Measurements from ENCODE around the gene THRB.

The THRB gene

GRCh38 chr3:24495326-24495994, 810 bp upstream of the THRB start (continued):
- TF ChIP-seq ZNF510 (tag by site-specific recombination; IDR thresholded peaks at IDR 0.05; ENCODE audit: insufficient replicate concordance) = no peak
- no peak for TF ChIP-seq ZNF248 (tag by site-specific recombination; IDR thresholded peaks at IDR 0.05)
- no peak for TF ChIP-seq ZNF266 (tag by site-specific recombination; IDR thresholded peaks at IDR 0.05; ENCODE audit: low read depth)
- TF ChIP-seq ZNF24 (tag by site-specific recombination; IDR thresholded peaks at IDR 0.05) = 0 out of 2 replicates have a peak, but pooled peaks have one; percentile 59
- TF ChIP-seq ZBTB20 (tag by site-specific recombination; IDR thresholded peaks at IDR 0.05) = peak; percentile 83
- TF ChIP-seq ZNF76 (tag by site-specific recombination; IDR thresholded peaks at IDR 0.05; ENCODE audit: borderline replicate concordance, low read depth) = peak; percentile 55; the same call in 1 of the 2 replicates
- TF ChIP-seq GLI2 (tag by site-specific recombination; IDR thresholded peaks at IDR 0.05; ENCODE audit: borderline replicate concordance, low read depth) = no peak
- TF ChIP-seq IKZF3 (tag by site-specific recombination; IDR thresholded peaks at IDR 0.05) = peak; percentile 73
- no peak for TF ChIP-seq ZNF18 (tag by site-specific recombination; IDR thresholded peaks at IDR 0.05)
- no peak for TF ChIP-seq ZNF544 (tag by site-specific recombination; IDR thresholded peaks at IDR 0.05)
- TF ChIP-seq ZBTB7A (tag by site-specific recombination; IDR thresholded peaks at IDR 0.05; ENCODE audit: low read depth) = no peak
- no peak for TF ChIP-seq ZNF768 (tag by site-specific recombination; IDR thresholded peaks at IDR 0.05)
- no peak for TF ChIP-seq ZNF221 (tag by site-specific recombination; IDR thresholded peaks at IDR 0.05; ENCODE audit: borderline replicate concordance)
- TF ChIP-seq PRDM6 (tag by site-specific recombination; IDR thresholded peaks at IDR 0.05) = no peak
- no peak for TF ChIP-seq ZNF704 (tag by site-specific recombination; IDR thresholded peaks at IDR 0.05)
- TF ChIP-seq REPIN1 (tag by site-specific recombination; IDR thresholded peaks at IDR 0.05; ENCODE audit: low read depth) = no peak
- TF ChIP-seq ZNF138 (tag by site-specific recombination; IDR thresholded peaks at IDR 0.05; ENCODE audit: borderline replicate concordance) = no peak
- TF ChIP-seq ZNF184 (tag by site-specific recombination; IDR thresholded peaks at IDR 0.05) = no peak
- no peak for TF ChIP-seq ZNF571 (tag by site-specific recombination; IDR thresholded peaks at IDR 0.05)
- no peak for TF ChIP-seq ZNF292 (tag by site-specific recombination; IDR thresholded peaks at IDR 0.05; ENCODE audit: borderline replicate concordance, low read depth)
- TF ChIP-seq ZNF664 (tag by site-specific recombination; IDR thresholded peaks at IDR 0.05) = no peak
- no peak for TF ChIP-seq ZNF561 (tag by site-specific recombination; IDR thresholded peaks at IDR 0.05; ENCODE audit: borderline replicate concordance)
- no peak; the same call in 1 of the 2 replicates for TF ChIP-seq KLF9 (tag by site-specific recombination; IDR thresholded peaks at IDR 0.05; ENCODE audit: low read depth)
- no peak for TF ChIP-seq ZNF239 (tag by site-specific recombination; IDR thresholded peaks at IDR 0.05)
- no peak for TF ChIP-seq ZNF555 (tag by site-specific recombination; conservative IDR thresholded peaks at IDR 0.05)
- no peak for TF ChIP-seq HOXD13 (CRISPR knock-in tag; IDR thresholded peaks at IDR 0.05; ENCODE audit: borderline replicate concordance)
- TF ChIP-seq ZNF529 (tag by site-specific recombination; IDR thresholded peaks at IDR 0.05; ENCODE audit: insufficient replicate concordance) = no peak
- TF ChIP-seq SCRT2 (tag by site-specific recombination; IDR thresholded peaks at IDR 0.05) = peak; percentile 99
- TF ChIP-seq ZFP69B (tag by site-specific recombination; IDR thresholded peaks at IDR 0.05) = no peak
- TF ChIP-seq ZNF335 (tag by site-specific recombination; conservative IDR thresholded peaks at IDR 0.05) = peak; percentile 96
- TF ChIP-seq ZNF169 (tag by site-specific recombination; IDR thresholded peaks at IDR 0.05) = no peak
- TF ChIP-seq ZNF701 (tag by site-specific recombination; IDR thresholded peaks at IDR 0.05) = no peak
- TF ChIP-seq ZNF549 (tag by site-specific recombination; IDR thresholded peaks at IDR 0.05) = no peak
- 0 out of 2 replicates have a peak, but pooled peaks have one; percentile 47 for TF ChIP-seq ZNF843 (tag by site-specific recombination; IDR thresholded peaks at IDR 0.05)
- TF ChIP-seq ZNF223 (tag by site-specific recombination; IDR thresholded peaks at IDR 0.05) = no peak
- TF ChIP-seq ZNF133 (tag by site-specific recombination; IDR thresholded peaks at IDR 0.05) = no peak; the same call in 1 of the 2 replicates
- TF ChIP-seq ZNF174 (tag by site-specific recombination; IDR thresholded peaks at IDR 0.05) = no peak
- TF ChIP-seq BCL11A (tag by site-specific recombination; IDR thresholded peaks at IDR 0.05; ENCODE audit: low read depth) = no peak
- TF ChIP-seq HOXC10 (CRISPR knock-in tag; IDR thresholded peaks at IDR 0.05) = no peak
- TF ChIP-seq TRIM28 (IDR thresholded peaks at IDR 0.05; ENCODE audit: borderline replicate concordance, low read length) = no peak
